ENCODE measurements around the gene MADD. TPM values are rescaled to one million over a fixed set of nuclear protein-coding genes. Genes with fewer than 3 reads are reported as not detected.

MADD gene
- total and polyA plus RNA-seq, 2 donors (not counting 1 experiment from before 2014, with no cell fraction given) = 56.8 to 108 TPM

Other genes with a start within 250 kb of the MADD start
- gene ARFGAP2, start 93.3 kb upstream of the MADD start, total RNA-seq = 200 and 214 TPM in 2 replicates
- 137 and 141 TPM in 2 replicates for gene ARFGAP2, start 93.3 kb upstream of the MADD start, polyA plus RNA-seq
- 1.3 and 2.1 TPM in 2 replicates for gene PACSIN3, start 83.7 kb upstream of the MADD start, total RNA-seq
- not detected in 2 replicates for gene PACSIN3, start 83.7 kb upstream of the MADD start, polyA plus RNA-seq
- gene DDB2, start 55.2 kb upstream of the MADD start, total RNA-seq = 85.8 and 99.9 TPM in 2 replicates
- gene DDB2, start 55.2 kb upstream of the MADD start, polyA plus RNA-seq = 53.0 and 62.9 TPM in 2 replicates
- gene ACP2, start 21.3 kb upstream of the MADD start, total RNA-seq = 23.5 and 29.5 TPM in 2 replicates
- 10.2 and 16.3 TPM in 2 replicates for gene ACP2, start 21.3 kb upstream of the MADD start, polyA plus RNA-seq
- gene NR1H3, start 12.1 kb upstream of the MADD start, total RNA-seq = 7.6 and 9.6 TPM in 2 replicates
- 6.8 and 8.4 TPM in 2 replicates for gene NR1H3, start 12.1 kb upstream of the MADD start, polyA plus RNA-seq
- gene MYBPC3, start 82.6 kb downstream of the MADD start, total RNA-seq = 0.67 and 0.70 TPM in 2 replicates
- gene MYBPC3, start 82.6 kb downstream of the MADD start, polyA plus RNA-seq = 1.4 and 1.5 TPM in 2 replicates
- 98.3 and 98.8 TPM in 2 replicates for gene SPI1, start 108.4 kb downstream of the MADD start, total RNA-seq
- 119 and 156 TPM in 2 replicates for gene SPI1, start 108.4 kb downstream of the MADD start, polyA plus RNA-seq
- 33.0 and 39.4 TPM in 2 replicates for gene SLC39A13, start 138.5 kb downstream of the MADD start, total RNA-seq
- gene SLC39A13, start 138.5 kb downstream of the MADD start, polyA plus RNA-seq = 48.6 and 55.7 TPM in 2 replicates
- gene PSMC3, start 156.3 kb downstream of the MADD start, total RNA-seq = 59.9 and 62.7 TPM in 2 replicates
- gene PSMC3, start 156.3 kb downstream of the MADD start, polyA plus RNA-seq = 36.7 and 47.7 TPM in 2 replicates
- gene RAPSN, start 179.0 kb downstream of the MADD start, total RNA-seq = 1.0 and 1.4 TPM in 2 replicates
- 0.25 and 0.42 TPM in 2 replicates for gene RAPSN, start 179.0 kb downstream of the MADD start, polyA plus RNA-seq

Measured in B cell (primary cell).